SK-N-SH treated with all-trans-retinoic acid at 6 μM for 48 hours (cell line): ENCODE results near the gene KCND1.

Experiments
- ATAC-seq: fragments of 200-7000 bp; cut with Tn5 transposase; 3 replicates; pipeline ENCODE4 v1.9.1; 2020; ENCODE audit warnings: mild to moderate bottlenecking, moderate library complexity
- BACH2 ChIP-seq: fragments of 250-450 bp; sonication (Bioruptor Pico); IDR thresholded peaks from 2 replicates; pipeline ENCODE4 v1.9.0; 2021; ENCODE audit warnings: mild to moderate bottlenecking, borderline replicate concordance
- CREB5 ChIP-seq: fragments of 250-450 bp; sonication (Bioruptor Pico); IDR thresholded peaks from 2 replicates; pipeline ENCODE4 v1.5.1; 2020; ENCODE audit warnings: low read depth, mild to moderate bottlenecking, moderate library complexity
- CSDC2 ChIP-seq: fragments of 250-450 bp; sonication (Bioruptor Pico); IDR thresholded peaks from 2 replicates; pipeline ENCODE4 v1.5.0; 2020; ENCODE audit warnings: mild to moderate bottlenecking, moderate library complexity
- CSRNP3 ChIP-seq: fragments of 250-450 bp; sonication (Bioruptor Pico); IDR thresholded peaks from 2 replicates; pipeline ENCODE4 v1.5.1; 2021; ENCODE audit warnings: mild to moderate bottlenecking, moderate library complexity
- ESRRG ChIP-seq: fragments of 250-450 bp; sonication (Bioruptor Pico); IDR thresholded peaks from 2 replicates; pipeline ENCODE4 v1.6.1; 2021; ENCODE audit warnings: mild to moderate bottlenecking
- GLIS3 ChIP-seq: fragments of 250-450 bp; sonication (Bioruptor Pico); IDR thresholded peaks from 2 replicates; pipeline ENCODE4 v1.5.0; 2020; ENCODE audit warnings: mild to moderate bottlenecking, moderate library complexity
- ISL1 ChIP-seq: fragments of 250-450 bp; sonication (Bioruptor Pico); IDR thresholded peaks from 2 replicates; pipeline ENCODE4 v2.1.2; 2022; ENCODE audit warnings: mild to moderate bottlenecking, moderate library complexity
- OSR1 ChIP-seq: fragments of 250-450 bp; sonication (Bioruptor Pico); IDR thresholded peaks from 2 replicates; pipeline ENCODE4 v1.8.0; 2022; ENCODE audit warnings: moderate library complexity, mild to moderate bottlenecking, inconsistent platforms
- PATZ1 ChIP-seq: fragments of 250-450 bp; sonication (Bioruptor Pico); IDR thresholded peaks from 2 replicates; pipeline ENCODE4 v1.8.0; 2020; ENCODE audit warnings: mild to moderate bottlenecking, moderate library complexity, borderline replicate concordance
- PPARA ChIP-seq: fragments of 250-450 bp; sonication (Bioruptor Pico); IDR thresholded peaks from 2 replicates; pipeline ENCODE4 v1.5.0; 2020; ENCODE audit warnings: mild to moderate bottlenecking, borderline replicate concordance
- SNAI2 ChIP-seq: fragments of 250-450 bp; sonication (Bioruptor Pico); IDR thresholded peaks from 2 replicates; pipeline ENCODE4 v1.5.0; 2020; ENCODE audit warnings: mild to moderate bottlenecking, moderate library complexity
- TCF4 ChIP-seq: fragments of 250-450 bp; sonication (Bioruptor Pico); IDR thresholded peaks from 2 replicates; pipeline ENCODE4 v1.8.0; 2021; ENCODE audit warnings: mild to moderate bottlenecking, moderate library complexity, borderline replicate concordance
- TSHZ2 ChIP-seq: fragments of 250-450 bp; sonication (Bioruptor Pico); IDR thresholded peaks from 2 replicates; pipeline ENCODE4 v1.5.0; 2020; ENCODE audit warnings: mild to moderate bottlenecking, moderate library complexity
- ZFP3 ChIP-seq: fragments of 250-450 bp; sonication (Bioruptor Pico); IDR thresholded peaks from 2 replicates; pipeline ENCODE4 v1.5.0; 2020; ENCODE audit warnings: mild to moderate bottlenecking, moderate library complexity
- ZFP30 ChIP-seq: fragments of 450-650 bp; formaldehyde crosslinking; IDR thresholded peaks from 2 replicates; pipeline ENCODE4 v1.5.0; 2022; ENCODE audit warnings: mild to moderate bottlenecking, moderate library complexity
- ZNF565 ChIP-seq: fragments of 450-650 bp; formaldehyde crosslinking; conservative IDR thresholded peaks from 2 replicates; pipeline ENCODE4 v1.5.0; 2020; ENCODE audit warnings: low read depth, mild to moderate bottlenecking, moderate library complexity
- ZNF8 ChIP-seq: fragments of 450-650 bp; formaldehyde crosslinking; IDR thresholded peaks from 2 replicates; pipeline ENCODE4 v1.5.0; 2020; ENCODE audit warnings: mild to moderate bottlenecking, moderate library complexity

KCND1 gene

GRCh38 chrX:48918301-48918642 lies 53.4 kb downstream of the KCND1 start:
- ATAC-seq, result no peak; the same call in 2 of the 3 replicates
- no peak for TF ChIP-seq CREB5 (CRISPR knock-in tag)
- no peak for TF ChIP-seq ZFP30 (CRISPR knock-in tag)
- TF ChIP-seq BACH2 (CRISPR knock-in tag), result no peak
- TF ChIP-seq CSDC2 (CRISPR knock-in tag), result no peak
- TF ChIP-seq PPARA (CRISPR knock-in tag), result no peak
- TF ChIP-seq SNAI2 (CRISPR knock-in tag), result no peak
- TF ChIP-seq ZNF8 (CRISPR knock-in tag), result no peak
- no peak for TF ChIP-seq GLIS3
- TF ChIP-seq CSRNP3 (CRISPR knock-in tag), result no peak
- no peak for TF ChIP-seq OSR1 (CRISPR knock-in tag)
- no peak for TF ChIP-seq ZNF565
- no peak for TF ChIP-seq ESRRG (CRISPR knock-in tag)
- TF ChIP-seq ISL1 (CRISPR knock-in tag), result no peak
- no peak for TF ChIP-seq ZFP3 (CRISPR knock-in tag)
- no peak for TF ChIP-seq TSHZ2

GRCh38 chrX:48917139-48918001 lies 54.3 kb downstream of the KCND1 start:
- TF ChIP-seq ZNF8 (CRISPR knock-in tag) (no peak), TCF4 (CRISPR knock-in tag) (no peak), PATZ1 (CRISPR knock-in tag) (peak; percentile 26; the same call in 1 of the 2 replicates)
- ATAC-seq, result peak; percentile 68

GRCh38 chrX:48914593-48915493 lies 56.8 kb downstream of the KCND1 start:
- ATAC-seq, result no peak
- TF ChIP-seq CSDC2 (CRISPR knock-in tag) (no peak), PATZ1 (CRISPR knock-in tag) (no peak)
